Fibroblast of skin of scalp (primary cell): ENCODE measurements around the gene ENSA.
"Not testable (repeated sequence)": the region's sequence is repeated elsewhere in the genome, so short reads cannot be mapped to it uniquely, and the experiment has no call there.

ENCODE experiments used
- DNase-seq: peaks from one replicate; pipeline ENCODE4 v3.0.0-alpha.2; 2013

The ENSA gene

GRCh38 chr1:150579945-150580642 is 49.3 kb downstream of the ENSA start:
- no peak for DNase-seq

- DNase-seq, result peak; percentile 98
These were observed 50.1 kb downstream of the ENSA start, which contains the start of gene MCL1 for GRCh38 chr1:150579110-150579944. Gene MCL1, minus strand, starts transcription at chr1:150579610. Its CDS starts 80 bp downstream, at chr1:150579530.

- DNase-seq, result peak; percentile 94
These were observed 50.9 kb downstream of the ENSA start for GRCh38 chr1:150578272-150579109.

GRCh38 chr1:150577557-150578271 is 51.7 kb downstream of the ENSA start:
- DNase-seq, result peak; percentile 28

GRCh38 chr1:150576794-150577556 is 52.4 kb downstream of the ENSA start:
- no peak for DNase-seq

GRCh38 chr1:150576367-150576711 is 53.1 kb downstream of the ENSA start:
- no peak for DNase-seq

- DNase-seq, result no peak
These were observed 53.7 kb downstream of the ENSA start for GRCh38 chr1:150575518-150576366.

- no peak for DNase-seq
These were observed 54.3 kb downstream of the ENSA start for GRCh38 chr1:150575072-150575489.

- DNase-seq, result no peak
These were observed 54.9 kb downstream of the ENSA start for GRCh38 chr1:150574260-150575071.

- not testable (repeated sequence) for DNase-seq
These were observed 55.8 kb downstream of the ENSA start for GRCh38 chr1:150573648-150574071.

GRCh38 chr1:150572918-150573647 is 56.3 kb downstream of the ENSA start:
- no peak for DNase-seq
